ENCODE results near the gene LRRC51. TPM values are rescaled to one million over a fixed set of nuclear protein-coding genes. Genes with fewer than 3 reads are reported as not detected.

The LRRC51 gene
- total RNA-seq, 1 donor from 2014 or later = 11.6 TPM

DNA sequence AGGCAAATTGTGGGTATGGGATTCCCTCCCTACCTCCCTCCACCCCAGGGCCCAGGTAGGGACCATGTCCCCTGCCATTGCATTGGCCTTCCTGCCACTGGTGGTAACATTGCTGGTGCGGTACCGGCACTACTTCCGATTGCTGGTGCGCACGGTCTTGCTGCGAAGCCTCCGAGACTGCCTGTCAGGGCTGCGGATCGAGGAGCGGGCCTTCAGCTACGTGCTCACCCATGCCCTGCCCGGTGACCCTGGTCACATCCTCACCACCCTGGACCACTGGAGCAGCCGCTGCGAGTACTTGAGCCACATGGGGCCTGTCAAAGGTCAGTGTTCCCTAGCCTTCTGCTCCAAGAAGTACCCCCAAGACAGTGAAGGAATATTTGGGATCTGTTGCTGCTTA is 25.2 kb downstream of the LRRC51 start, which contains the start of gene TOMT:
Gene TOMT, plus strand, starts transcription at position 37 of the 400 bp plus-strand sequence. Its CDS starts 28 bp downstream, at position 65.
- H3K4me1 Mint-ChIP-seq = peaks cover 32% of the 10 kb centered on the region
- peak within 1 kb of the TSS; percentile 52 for H3K4me3 Mint-ChIP-seq
- no peak for DNase-seq (ENCODE audit: low read depth, low spot score)
- TF ChIP-seq CTCF (conservative IDR thresholded peaks at IDR 0.05) = no peak
- peaks cover 4% of the 10 kb centered on the region for H3K36me3 Mint-ChIP-seq (ENCODE audit: low read depth)
- H3K27ac Mint-ChIP-seq (ENCODE audit: unreplicated experiment) = peak within 1 kb of the TSS; percentile 8
- no peaks in the 10 kb centered on the region for H3K27me3 Mint-ChIP-seq (ENCODE audit: low read depth)
- peaks cover 3% of the 10 kb centered on the region for H3K9me3 Mint-ChIP-seq

DNA sequence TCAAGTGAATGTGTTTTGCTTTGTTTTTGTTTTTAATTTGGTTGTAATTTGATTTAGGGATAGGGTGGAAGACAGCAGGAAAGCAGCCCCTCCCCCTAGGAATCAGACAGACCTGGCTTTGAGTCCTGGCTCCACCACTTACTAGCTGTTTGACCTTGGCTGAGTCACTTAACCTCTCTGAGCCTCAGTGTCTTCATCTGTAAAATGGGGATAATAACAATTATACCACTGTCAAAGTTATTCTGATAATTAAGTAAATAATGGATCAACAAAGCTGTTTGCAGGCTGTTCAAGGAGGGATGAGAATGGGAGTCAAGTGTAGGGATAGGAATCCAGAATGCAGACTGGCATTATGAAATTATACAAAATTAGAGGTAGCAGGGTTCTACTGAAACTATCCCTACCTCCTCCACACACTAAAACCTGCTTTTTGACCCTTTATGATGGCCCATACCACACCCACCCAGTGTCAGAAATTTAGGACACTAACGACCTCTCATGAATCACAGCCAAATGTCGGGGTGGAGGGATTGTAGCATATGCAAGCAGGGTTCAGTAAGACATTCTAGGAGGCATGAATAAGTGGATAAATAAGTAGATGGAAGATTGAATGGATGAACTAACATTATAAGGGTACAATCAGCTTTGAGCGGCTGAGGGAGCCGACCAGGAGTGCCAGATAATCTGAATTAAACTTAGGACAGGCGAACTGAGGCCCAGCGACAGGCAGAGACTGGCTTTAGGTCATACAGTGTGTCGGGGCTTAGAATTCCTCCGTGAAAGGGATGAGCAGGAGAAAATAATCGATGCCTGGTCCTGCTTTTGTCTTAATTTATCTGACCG is 30.9 kb downstream of the LRRC51 start:
- DNase-seq (ENCODE audit: low read depth, low spot score) = no peak
- Mint-ChIP-seq H3K4me1 (peaks cover 28% of the 10 kb centered on the region), H3K27ac (ENCODE audit: unreplicated experiment) (peak overlapping the region; percentile 99), H3K27me3 (ENCODE audit: low read depth) (peaks cover 21% of the 10 kb centered on the region), H3K4me3 (peak overlapping the region; percentile 96), H3K9me3 (peaks cover 2% of the 10 kb centered on the region), H3K36me3 (ENCODE audit: low read depth) (no peaks in the 10 kb centered on the region)
- TF ChIP-seq CTCF (conservative IDR thresholded peaks at IDR 0.05) = no peak

- Mint-ChIP-seq H3K4me3 (peak within 1 kb of the TSS; percentile 96), H3K4me1 (peaks cover 28% of the 10 kb centered on the region), H3K27ac (ENCODE audit: unreplicated experiment) (peak within 1 kb of the TSS; percentile 99), H3K36me3 (ENCODE audit: low read depth) (no peaks in the 10 kb centered on the region), H3K27me3 (ENCODE audit: low read depth) (peaks cover 26% of the 10 kb centered on the region), H3K9me3 (peaks cover 2% of the 10 kb centered on the region)
- no peak for TF ChIP-seq CTCF (conservative IDR thresholded peaks at IDR 0.05)
- DNase-seq (ENCODE audit: low read depth, low spot score) = peak; percentile 89
These were observed 31.7 kb downstream of the LRRC51 start, which contains the start of gene ANAPC15 for GRCh38 chr11:72112143-72112977. ANAPC15 (minus strand) TSS chr11:72112695; CDS start chr11:72111276, 1,419 bp downstream.

- no peak for TF ChIP-seq CTCF (conservative IDR thresholded peaks at IDR 0.05)
- Mint-ChIP-seq H3K4me1 (peaks cover 28% of the 10 kb centered on the region), H3K27ac (ENCODE audit: unreplicated experiment) (peak overlapping the region; percentile 99), H3K36me3 (ENCODE audit: low read depth) (no peaks in the 10 kb centered on the region), H3K27me3 (ENCODE audit: low read depth) (peaks cover 28% of the 10 kb centered on the region), H3K9me3 (peaks cover 2% of the 10 kb centered on the region), H3K4me3 (peak overlapping the region; percentile 96)
- no peak for DNase-seq (ENCODE audit: low read depth, low spot score)
These were observed 32.5 kb downstream of the LRRC51 start for GRCh38 chr11:72112978-72113808.

GRCh38 chr11:72114570-72114969 is 33.9 kb downstream of the LRRC51 start:
- no peak for DNase-seq (ENCODE audit: low read depth, low spot score)
- Mint-ChIP-seq H3K27me3 (ENCODE audit: low read depth) (peaks cover 34% of the 10 kb centered on the region), H3K9me3 (peaks cover 2% of the 10 kb centered on the region), H3K4me1 (peaks cover 28% of the 10 kb centered on the region), H3K4me3 (no peak overlapping the region), H3K36me3 (ENCODE audit: low read depth) (no peaks in the 10 kb centered on the region), H3K27ac (ENCODE audit: unreplicated experiment) (no peak overlapping the region)
- no peak for TF ChIP-seq CTCF (conservative IDR thresholded peaks at IDR 0.05)

All from neural crest cell (in vitro differentiated cells).